ENCODE measurements around the gene MYO3B.

GRCh38 chr2:170669909-170670308 lies 492.0 kb downstream of the MYO3B start:
- TF ChIP-seq CTCF (IDR thresholded peaks at IDR 0.05) (no peak), KDM1A (IDR thresholded peaks at IDR 0.05; ENCODE audit: low read depth) (no peak), MAX (IDR thresholded peaks at IDR 0.05) (no peak), ZC3H11A (IDR thresholded peaks at IDR 0.05) (no peak), USF2 (IDR thresholded peaks at IDR 0.05) (no peak), POLR2A (IDR thresholded peaks at IDR 0.05; ENCODE audit: low read length) (no peak)
